Measurements from ENCODE around the gene RNF220. TPM values are rescaled to one million over a fixed set of nuclear protein-coding genes. Genes with fewer than 3 reads are reported as not detected.
A peak's percentile ranks its signal among the peaks of the same experiment; 100 is the strongest.

Gene RNF220
- polyA plus RNA-seq, 4 donors = 52.6 to 86.1 (median 74.9) TPM

GRCh38 chr1:44436401-44437106 is 31.5 kb downstream of the RNF220 start:
- H3K9me3 ChIP-seq (ENCODE audit: control insufficient read depth in 2 of 2, insufficient read depth in 1 of 2, low read depth in 1 of 2, low read length in 1 of 2) = no peaks in the 10 kb centered on the region
- DNase-seq (no peak), FAIRE-seq (no peak)
- H3K36me3 ChIP-seq (ENCODE audit: control insufficient read depth in 3 of 3, insufficient read depth in 2 of 3, low read depth in 1 of 3, low read length in 3 of 3) = no peaks in the 10 kb centered on the region
- H3K27me3 ChIP-seq (ENCODE audit: control insufficient read depth in 3 of 3, insufficient read depth in 3 of 3, low read length in 3 of 3) = peaks cover 0 to 6% (median 0%) of the 10 kb centered on the region in 3 donors
- H3K27ac ChIP-seq (ENCODE audit: low read depth in 1 of 3, low read length in 2 of 3) = peak overlapping the region in 1 of 3 donors; percentile 2
- H3K4me1 ChIP-seq (ENCODE audit: control insufficient read depth in 3 of 3, insufficient read depth in 2 of 3, low read depth in 1 of 3, low read length in 2 of 3) = peaks cover 0 to 12% (median 3%) of the 10 kb centered on the region in 3 donors
- H3K4me3 ChIP-seq (ENCODE audit: low read depth in 1 of 3, low read length in 3 of 3) = no peak overlapping the region
- WGBS, 3 donors = 58 to 68% (median 60%) methylated on average over 5 of the region's 5 CpGs

GRCh38 chr1:44437107-44437716 is 32.2 kb downstream of the RNF220 start:
- peak overlapping the region in 1 of 3 donors; percentile 2 for H3K27ac ChIP-seq (ENCODE audit: low read depth in 1 of 3, low read length in 2 of 3)
- DNase-seq (peak; percentile 65 to 67), FAIRE-seq (no peak)
- no peak overlapping the region for H3K4me3 ChIP-seq (ENCODE audit: low read depth in 1 of 3, low read length in 3 of 3)
- H3K4me1 ChIP-seq (ENCODE audit: control insufficient read depth in 3 of 3, insufficient read depth in 2 of 3, low read depth in 1 of 3, low read length in 2 of 3) = peaks cover 0 to 12% (median 3%) of the 10 kb centered on the region in 3 donors
- H3K36me3 ChIP-seq (ENCODE audit: control insufficient read depth in 3 of 3, insufficient read depth in 2 of 3, low read depth in 1 of 3, low read length in 3 of 3) = no peaks in the 10 kb centered on the region
- no peaks in the 10 kb centered on the region for H3K9me3 ChIP-seq (ENCODE audit: control insufficient read depth in 2 of 2, insufficient read depth in 1 of 2, low read depth in 1 of 2, low read length in 1 of 2)
- 23 to 49% (median 32%) methylated on average over 8 of the region's 8 CpGs for WGBS, 3 donors
- peaks cover 0 to 6% (median 0%) of the 10 kb centered on the region in 3 donors for H3K27me3 ChIP-seq (ENCODE audit: control insufficient read depth in 3 of 3, insufficient read depth in 3 of 3, low read length in 3 of 3)

- FAIRE-seq (no peak), DNase-seq (no peak)
- no peak overlapping the region for H3K27ac ChIP-seq (ENCODE audit: low read depth in 1 of 3, low read length in 2 of 3)
- no peaks in the 10 kb centered on the region for H3K36me3 ChIP-seq (ENCODE audit: control insufficient read depth in 3 of 3, insufficient read depth in 2 of 3, low read depth in 1 of 3, low read length in 3 of 3)
- H3K27me3 ChIP-seq (ENCODE audit: control insufficient read depth in 3 of 3, insufficient read depth in 3 of 3, low read length in 3 of 3) = peaks cover 0 to 6% (median 6%) of the 10 kb centered on the region in 3 donors
- H3K4me1 ChIP-seq (ENCODE audit: control insufficient read depth in 3 of 3, insufficient read depth in 2 of 3, low read depth in 1 of 3, low read length in 2 of 3) = no peaks in the 10 kb centered on the region
- H3K4me3 ChIP-seq (ENCODE audit: low read depth in 1 of 3, low read length in 3 of 3) = no peak overlapping the region
- no peaks in the 10 kb centered on the region for H3K9me3 ChIP-seq (ENCODE audit: control insufficient read depth in 2 of 2, insufficient read depth in 1 of 2, low read depth in 1 of 2, low read length in 1 of 2)
- WGBS, 3 donors = 83 to 89% (median 88%) methylated on average over 1 of the region's 1 CpG
These were observed 37.7 kb downstream of the RNF220 start for GRCh38 chr1:44442791-44443190.

- 79 to 85% (median 84%) methylated on average over 6 of the region's 6 CpGs for WGBS, 3 donors
- Histone ChIP-seq H3K4me3 (ENCODE audit: low read depth in 1 of 3, low read length in 3 of 3) (no peak overlapping the region), H3K27me3 (ENCODE audit: control insufficient read depth in 3 of 3, insufficient read depth in 3 of 3, low read length in 3 of 3) (peaks cover 0 to 6% (median 0%) of the 10 kb centered on the region in 3 donors), H3K27ac (ENCODE audit: low read depth in 1 of 3, low read length in 2 of 3) (no peak overlapping the region), H3K36me3 (ENCODE audit: control insufficient read depth in 3 of 3, insufficient read depth in 2 of 3, low read depth in 1 of 3, low read length in 3 of 3) (no peaks in the 10 kb centered on the region), H3K9me3 (ENCODE audit: control insufficient read depth in 2 of 2, insufficient read depth in 1 of 2, low read depth in 1 of 2, low read length in 1 of 2) (no peaks in the 10 kb centered on the region), H3K4me1 (ENCODE audit: control insufficient read depth in 3 of 3, insufficient read depth in 2 of 3, low read depth in 1 of 3, low read length in 2 of 3) (no peaks in the 10 kb centered on the region)
- FAIRE-seq = no peak
- no peak for DNase-seq
These were observed 42.2 kb downstream of the RNF220 start for GRCh38 chr1:44447051-44447810.

GRCh38 chr1:44453798-44454349 is 48.8 kb downstream of the RNF220 start:
- FAIRE-seq = no peak
- Histone ChIP-seq H3K9me3 (ENCODE audit: control insufficient read depth in 2 of 2, insufficient read depth in 1 of 2, low read depth in 1 of 2, low read length in 1 of 2) (peaks cover 0 to 3% of the 10 kb centered on the region in 2 donors), H3K27ac (ENCODE audit: low read depth in 1 of 3, low read length in 2 of 3) (no peak overlapping the region), H3K4me1 (ENCODE audit: control insufficient read depth in 3 of 3, insufficient read depth in 2 of 3, low read depth in 1 of 3, low read length in 2 of 3) (no peaks in the 10 kb centered on the region), H3K27me3 (ENCODE audit: control insufficient read depth in 3 of 3, insufficient read depth in 3 of 3, low read length in 3 of 3) (peaks cover 0 to 7% (median 6%) of the 10 kb centered on the region in 3 donors), H3K4me3 (ENCODE audit: low read depth in 1 of 3, low read length in 3 of 3) (no peak overlapping the region), H3K36me3 (ENCODE audit: control insufficient read depth in 3 of 3, insufficient read depth in 2 of 3, low read depth in 1 of 3, low read length in 3 of 3) (no peaks in the 10 kb centered on the region)
- DNase-seq = no peak

- Histone ChIP-seq H3K9me3 (ENCODE audit: control insufficient read depth in 2 of 2, insufficient read depth in 1 of 2, low read depth in 1 of 2, low read length in 1 of 2) (peaks cover 0 to 3% of the 10 kb centered on the region in 2 donors), H3K4me3 (ENCODE audit: low read depth in 1 of 3, low read length in 3 of 3) (no peak overlapping the region), H3K27me3 (ENCODE audit: control insufficient read depth in 3 of 3, insufficient read depth in 3 of 3, low read length in 3 of 3) (peaks cover 0 to 11% (median 6%) of the 10 kb centered on the region in 3 donors), H3K4me1 (ENCODE audit: control insufficient read depth in 3 of 3, insufficient read depth in 2 of 3, low read depth in 1 of 3, low read length in 2 of 3) (no peaks in the 10 kb centered on the region), H3K36me3 (ENCODE audit: control insufficient read depth in 3 of 3, insufficient read depth in 2 of 3, low read depth in 1 of 3, low read length in 3 of 3) (no peaks in the 10 kb centered on the region), H3K27ac (ENCODE audit: low read depth in 1 of 3, low read length in 2 of 3) (no peak overlapping the region)
- 91 to 98% (median 94%) methylated on average over 3 of the region's 3 CpGs for WGBS, 3 donors
- FAIRE-seq (no peak), DNase-seq (no peak)
These were observed 49.6 kb downstream of the RNF220 start for GRCh38 chr1:44454704-44455103.

- H3K4me3 ChIP-seq (ENCODE audit: low read depth in 1 of 3, low read length in 3 of 3) = no peak overlapping the region
- no peak for FAIRE-seq
- peaks cover 0 to 4% of the 10 kb centered on the region in 2 donors for H3K9me3 ChIP-seq (ENCODE audit: control insufficient read depth in 2 of 2, insufficient read depth in 1 of 2, low read depth in 1 of 2, low read length in 1 of 2)
- no peaks in the 10 kb centered on the region for H3K36me3 ChIP-seq (ENCODE audit: control insufficient read depth in 3 of 3, insufficient read depth in 2 of 3, low read depth in 1 of 3, low read length in 3 of 3)
- peaks cover 0 to 17% (median 11%) of the 10 kb centered on the region in 3 donors for H3K27me3 ChIP-seq (ENCODE audit: control insufficient read depth in 3 of 3, insufficient read depth in 3 of 3, low read length in 3 of 3)
- WGBS, 3 donors = 69 to 76% (median 70%) methylated on average over 12 of the region's 12 CpGs
- H3K27ac ChIP-seq (ENCODE audit: low read depth in 1 of 3, low read length in 2 of 3) = no peak overlapping the region
- DNase-seq = no peak
- no peaks in the 10 kb centered on the region for H3K4me1 ChIP-seq (ENCODE audit: control insufficient read depth in 3 of 3, insufficient read depth in 2 of 3, low read depth in 1 of 3, low read length in 2 of 3)
These were observed 55.2 kb downstream of the RNF220 start for GRCh38 chr1:44460107-44460882.

GRCh38 chr1:44464361-44464760 is 59.3 kb downstream of the RNF220 start:
- WGBS, 3 donors = 76 to 83% (median 78%) methylated on average over 3 of the region's 3 CpGs
- peaks cover 0 to 9% (median 5%) of the 10 kb centered on the region in 3 donors for H3K27me3 ChIP-seq (ENCODE audit: control insufficient read depth in 3 of 3, insufficient read depth in 3 of 3, low read length in 3 of 3)
- no peaks in the 10 kb centered on the region for H3K4me1 ChIP-seq (ENCODE audit: control insufficient read depth in 3 of 3, insufficient read depth in 2 of 3, low read depth in 1 of 3, low read length in 2 of 3)
- H3K9me3 ChIP-seq (ENCODE audit: control insufficient read depth in 2 of 2, insufficient read depth in 1 of 2, low read depth in 1 of 2, low read length in 1 of 2) = peaks cover 0 to 4% of the 10 kb centered on the region in 2 donors
- H3K27ac ChIP-seq (ENCODE audit: low read depth in 1 of 3, low read length in 2 of 3) = no peak overlapping the region
- FAIRE-seq = no peak
- H3K36me3 ChIP-seq (ENCODE audit: control insufficient read depth in 3 of 3, insufficient read depth in 2 of 3, low read depth in 1 of 3, low read length in 3 of 3) = no peaks in the 10 kb centered on the region
- DNase-seq = no peak
- no peak overlapping the region for H3K4me3 ChIP-seq (ENCODE audit: low read depth in 1 of 3, low read length in 3 of 3)
